HEK293 (cell line): Measurements from ENCODE around the gene TFAM.
A peak's percentile ranks its signal among the peaks of the same experiment; 100 is the strongest.

Experiments
- CTCF ChIA-PET: fragments of 350-600 bp; formaldehyde crosslinking; extraction: SDS; loops from one replicate; lab custom pipeline; 2021; ENCODE audit warnings: antibody characterized with exemption; lab: Yijun Ruan, JAX
- POLR2A ChIA-PET: fragments of 300-600 bp; formaldehyde crosslinking; extraction: SDS; loops from one replicate; lab custom pipeline; 2020; ENCODE audit warnings: antibody characterized with exemption, inconsistent platforms; lab: Yijun Ruan, JAX
- H3K27ac ChIP-seq: fragments of 200-500 bp; sonication (Bioruptor generic); 2 replicates; pipeline ENCODE4 v1.5.1; 2014; ENCODE audit warnings: low read depth, low read length, control low read depth, inconsistent platforms; ENCODE audit errors: extremely low read depth
- H3K36me3 ChIP-seq, 2 experiments: fragments of 200-500 bp in 1 of 2; sonication (Bioruptor generic) in 1 of 2; 1 replicate in 1 of 2; 2 replicates in 1 of 2; pipeline ENCODE4 v1.5.1; 2014 to 2017; ENCODE audit warnings: inconsistent platforms in 2 of 2, low read length in 2 of 2; ENCODE audit not compliant: control insufficient read depth in 2 of 2, insufficient read depth in 1 of 2
- H3K4me1 ChIP-seq: fragments of 200-500 bp; sonication (Bioruptor generic); 2 replicates; pipeline ENCODE4 v1.5.1; 2014; ENCODE audit warnings: mild to moderate bottlenecking, low read length, inconsistent platforms; ENCODE audit not compliant: control insufficient read depth, insufficient read depth
- H3K4me3 ChIP-seq: 2 replicates; pipeline ENCODE4 v1.5.1; 2011; ENCODE audit warnings: low read depth, mild to moderate bottlenecking, control low read depth, low read length, moderate library complexity
- H3K9me3 ChIP-seq: fragments of 200-500 bp; sonication (Bioruptor generic); 2 replicates; pipeline ENCODE4 v1.5.1; 2014; ENCODE audit warnings: low read depth, low read length, inconsistent platforms; ENCODE audit not compliant: control insufficient read depth, insufficient read depth
- BCL11B ChIP-seq: fragments of 450-650 bp; formaldehyde crosslinking; IDR thresholded peaks from 2 replicates; pipeline ENCODE4 v1.5.1; 2016; ENCODE audit warnings: low read depth, missing biosample characterization, missing genetic modification characterization
- HIC1 ChIP-seq: fragments of 450-650 bp; formaldehyde crosslinking; IDR thresholded peaks from 2 replicates; pipeline ENCODE4 v1.5.1; 2016; ENCODE audit warnings: missing biosample characterization, missing genetic modification characterization
- HOXD13 ChIP-seq: sonication (generic); formaldehyde crosslinking; IDR thresholded peaks from 2 replicates; pipeline ENCODE4 v1.8.0; 2022; ENCODE audit warnings: missing genetic modification reagents, borderline replicate concordance
- IKZF3 ChIP-seq: fragments of 450-650 bp; IDR thresholded peaks from 2 replicates; pipeline ENCODE4 v1.5.0; 2018; ENCODE audit warnings: missing biosample characterization, mild to moderate bottlenecking, missing genetic modification characterization, moderate library complexity
- MEIS1 ChIP-seq: sonication (generic); formaldehyde crosslinking; IDR thresholded peaks from 2 replicates; pipeline ENCODE4 v1.8.1; 2022; ENCODE audit warnings: missing genetic modification reagents, mild to moderate bottlenecking, borderline replicate concordance
- RBAK ChIP-seq: fragments of 450-650 bp; formaldehyde crosslinking; IDR thresholded peaks from 2 replicates; pipeline ENCODE4 v1.5.1; 2016; ENCODE audit warnings: missing biosample characterization, missing genetic modification characterization
- REST ChIP-seq: fragments of 450-650 bp; formaldehyde crosslinking; IDR thresholded peaks from 2 replicates; pipeline ENCODE4 v1.5.1; 2016; ENCODE audit warnings: missing biosample characterization, missing genetic modification characterization
- ZBTB17 ChIP-seq: fragments of 450-650 bp; formaldehyde crosslinking; IDR thresholded peaks from 2 replicates; pipeline ENCODE4 v1.5.1; 2016; ENCODE audit warnings: missing biosample characterization, missing genetic modification characterization
- ZBTB7A ChIP-seq: fragments of 450-650 bp; formaldehyde crosslinking; IDR thresholded peaks from 2 replicates; pipeline ENCODE4 v1.5.1; 2016; ENCODE audit warnings: low read depth, missing biosample characterization, missing genetic modification characterization
- ZFP37 ChIP-seq: fragments of 450-650 bp; formaldehyde crosslinking; IDR thresholded peaks from 2 replicates; pipeline ENCODE4 v1.5.1; 2016; ENCODE audit warnings: missing biosample characterization, missing genetic modification characterization
- ZNF221 ChIP-seq: fragments of 450-650 bp; formaldehyde crosslinking; IDR thresholded peaks from 2 replicates; pipeline ENCODE4 v1.5.1; 2017; ENCODE audit warnings: missing biosample characterization, missing genetic modification characterization, borderline replicate concordance
- ZNF311 ChIP-seq: fragments of 450-650 bp; formaldehyde crosslinking; IDR thresholded peaks from 2 replicates; pipeline ENCODE4 v1.5.1; 2017; ENCODE audit warnings: missing biosample characterization, missing genetic modification characterization, borderline replicate concordance
- ZNF394 ChIP-seq: fragments of 450-650 bp; formaldehyde crosslinking; IDR thresholded peaks from 2 replicates; pipeline ENCODE4 v1.5.1; 2016; ENCODE audit warnings: missing biosample characterization, missing genetic modification characterization, mild to moderate bottlenecking, moderate library complexity, borderline replicate concordance
- ZNF621 ChIP-seq: fragments of 450-650 bp; formaldehyde crosslinking; IDR thresholded peaks from 2 replicates; pipeline ENCODE4 v1.5.1; 2017; ENCODE audit warnings: missing biosample characterization, missing genetic modification characterization
- ZNF654 ChIP-seq: fragments of 450-650 bp; formaldehyde crosslinking; IDR thresholded peaks from 2 replicates; pipeline ENCODE4 v1.5.1; 2016; ENCODE audit warnings: low read depth, missing biosample characterization, missing genetic modification characterization
- ZNF747 ChIP-seq: fragments of 450-650 bp; formaldehyde crosslinking; IDR thresholded peaks from 2 replicates; pipeline ENCODE4 v1.5.1; 2016; ENCODE audit warnings: missing biosample characterization, missing genetic modification characterization
- ZNF768 ChIP-seq: fragments of 450-650 bp; formaldehyde crosslinking; IDR thresholded peaks from 2 replicates; pipeline ENCODE4 v1.5.1; 2018; ENCODE audit warnings: missing biosample characterization, mild to moderate bottlenecking, missing genetic modification characterization

TFAM gene

GRCh38 chr10:58384544-58384998, 639 bp upstream of the TFAM start (continued):
- TF ChIP-seq HOXD13 (CRISPR knock-in tag): no peak
- no peak for TF ChIP-seq HIC1 (tag by site-specific recombination)
- TF ChIP-seq ZBTB7A (tag by site-specific recombination): no peak
- no peak for TF ChIP-seq ZNF221 (tag by site-specific recombination)

- TF ChIP-seq IKZF3 (tag by site-specific recombination) (no peak), MEIS1 (CRISPR knock-in tag) (no peak), REST (tag by site-specific recombination) (0 out of 2 replicates have a peak, but pooled peaks have one; percentile 27), ZBTB17 (tag by site-specific recombination) (peak; percentile 10; the same call in 1 of the 2 replicates), BCL11B (tag by site-specific recombination) (0 out of 2 replicates have a peak, but pooled peaks have one; percentile 11)
- TF ChIP-seq, all 188 proteins: peak for 3
- Histone ChIP-seq H3K9me3 (no peaks in the 10 kb centered on the region), H3K4me3 (peak overlapping the region; percentile 61), H3K4me1 (no peaks in the 10 kb centered on the region), H3K27ac (peak overlapping the region; percentile 89), H3K36me3 (peaks cover 31 to 44% of the 10 kb centered on the region in 2 experiments)
- ChIA-PET CTCF (interaction anchor here (0.9 to 2.9 kb wide), 7 partner anchors 8 to 86 kb away, joined by 3 to 20 read pairs (median 4); partner anchors contain the start of gene UBE2D1), POLR2A (interaction anchor here (0.7 to 2.2 kb wide), 5 partner anchors 8 to 117 kb away, joined by 3 to 11 read pairs (median 3); partner anchors contain the start of genes CISD1 and UBE2D1)
Measured at GRCh38 chr10:58385784-58386112, 538 bp downstream of the TFAM start.

- peaks cover 55 to 76% of the 10 kb centered on the region in 2 experiments for H3K36me3 ChIP-seq
- no peaks in the 10 kb centered on the region for H3K9me3 ChIP-seq
- no peak for TF ChIP-seq RBAK
- TF ChIP-seq ZNF621: no peak
- CTCF ChIA-PET: interaction anchor here (0.6 to 3.9 kb wide), 2 partner anchors 12 to 89 kb away, joined by 4 to 18 read pairs; no protein-coding TSS in a partner anchor
- H3K27ac ChIP-seq: no peak overlapping the region
- POLR2A ChIA-PET: no interaction called here
- H3K4me3 ChIP-seq: no peak overlapping the region
- H3K4me1 ChIP-seq: no peaks in the 10 kb centered on the region
Measured at GRCh38 chr10:58389024-58389423, 3.8 kb downstream of the TFAM start.

GRCh38 chr10:58393317-58393716, 8.1 kb downstream of the TFAM start:
- CTCF ChIA-PET: interaction anchor here (0.6 to 1.6 kb wide), 2 partner anchors 93 to 258 kb away, joined by 5 to 10 read pairs; no protein-coding TSS in a partner anchor
- POLR2A ChIA-PET: interaction anchor here (1.1 kb wide), 1 partner anchor 8 kb away, joined by 3 read pairs; the partner anchor contains the start of gene TFAM
- Histone ChIP-seq H3K27ac (no peak overlapping the region), H3K4me1 (no peaks in the 10 kb centered on the region), H3K9me3 (no peaks in the 10 kb centered on the region), H3K4me3 (no peak overlapping the region), H3K36me3 (peaks cover 78 to 95% of the 10 kb centered on the region in 2 experiments)
- TF ChIP-seq ZNF768 (tag by site-specific recombination): no peak
- no peak for TF ChIP-seq ZNF311 (tag by site-specific recombination)
- TF ChIP-seq ZFP37 (tag by site-specific recombination): no peak
- no peak for TF ChIP-seq ZNF747 (tag by site-specific recombination)
- TF ChIP-seq ZNF394 (tag by site-specific recombination): no peak
- TF ChIP-seq ZNF654 (tag by site-specific recombination): peak; percentile 32; the same call in 1 of the 2 replicates
